MG63 (cell line): ENCODE data around the gene CS. TPM values are rescaled to one million over a fixed set of nuclear protein-coding genes. Genes with fewer than 3 reads are reported as not detected.
"Not testable (repeated sequence)": the region's sequence is repeated elsewhere in the genome, so short reads cannot be mapped to it uniquely, and the experiment has no call there.

Experiments used
- DNase-seq: peaks from one replicate; pipeline ENCODE4 v3.0.0-alpha.2; 2020
- H3K27me3 ChIP-seq: fragments of 250-450 bp; sonication (Bioruptor Pico); 2 replicates; pipeline ENCODE4 v1.5.1; 2020; ENCODE audit warnings: mild to moderate bottlenecking, moderate library complexity
- H3K36me3 ChIP-seq: fragments of 250-450 bp; sonication (Bioruptor Pico); 2 replicates; pipeline ENCODE4 v1.5.1; 2020; ENCODE audit warnings: mild to moderate bottlenecking, moderate library complexity
- H3K4me3 ChIP-seq: fragments of 250-450 bp; sonication (Bioruptor Pico); 2 replicates; pipeline ENCODE4 v1.5.1; 2020; ENCODE audit warnings: mild to moderate bottlenecking, moderate library complexity
- H3K9me3 ChIP-seq: fragments of 250-450 bp; sonication (Bioruptor Pico); 2 replicates; pipeline ENCODE4 v1.5.1; 2020; ENCODE audit warnings: mild to moderate bottlenecking, moderate library complexity
- total RNA-seq: library from RNA; depleted of rRNA; stranded (reverse); fragments of >200 nt; shearing (Covaris generic); gene quantifications from 2 replicates; pipeline ENCODE4 v1.2.3, GENCODE V29; 2014; ENCODE audit warnings: low replicate concordance

Gene CS
- total RNA-seq, 1 experiment from 2014 or later, result 73.4 TPM

DNA sequence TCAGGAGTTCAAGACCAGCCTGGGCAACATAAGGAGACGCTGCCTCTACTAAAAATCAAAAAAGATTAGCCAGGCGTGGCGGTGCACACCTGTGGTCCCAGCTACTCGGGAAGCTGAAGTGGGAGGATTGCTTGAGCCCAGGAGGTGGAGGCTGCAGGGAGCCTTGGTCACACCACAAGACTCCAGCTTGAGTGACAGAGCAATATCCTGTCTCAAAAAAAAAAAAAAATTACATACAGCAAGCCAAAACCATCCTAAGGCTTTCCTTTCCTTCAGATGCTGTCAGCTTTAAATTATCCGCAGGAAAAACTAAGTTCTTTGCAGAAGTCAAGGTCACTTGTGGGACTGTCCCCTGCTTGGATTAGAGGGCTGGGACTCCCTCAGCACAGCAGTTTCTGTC, 1.3 kb downstream of the CS start:
- Histone ChIP-seq H3K27me3 (no peaks in the 10 kb centered on the region), H3K36me3 (peaks cover 56% of the 10 kb centered on the region), H3K9me3 (no peaks in the 10 kb centered on the region), H3K4me3 (peak overlapping the region; percentile 94)
- DNase-seq, result no peak

DNA sequence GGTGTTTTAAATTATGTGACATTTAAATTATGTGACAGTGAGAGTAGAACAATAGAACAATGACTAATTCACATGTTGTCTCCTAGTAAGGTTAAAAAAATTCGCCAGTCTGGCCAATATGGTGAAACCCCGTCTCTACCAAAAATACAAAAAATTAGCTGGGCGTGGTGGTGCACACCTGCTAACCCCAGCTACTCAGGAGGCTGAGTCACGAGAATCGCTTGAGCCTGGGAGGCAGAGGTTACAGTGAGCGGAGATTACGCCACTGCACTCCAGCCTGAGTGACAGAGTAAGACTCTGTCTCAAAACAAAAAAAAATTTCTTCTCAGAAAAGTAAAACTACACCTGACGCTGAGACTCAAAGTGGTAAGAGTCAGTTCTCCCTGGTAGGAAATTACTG, 2.7 kb downstream of the CS start:
- H3K9me3 ChIP-seq, result no peaks in the 10 kb centered on the region
- no peak for DNase-seq
- no peaks in the 10 kb centered on the region for H3K27me3 ChIP-seq
- H3K36me3 ChIP-seq, result peaks cover 61% of the 10 kb centered on the region
- no peak overlapping the region for H3K4me3 ChIP-seq

DNA sequence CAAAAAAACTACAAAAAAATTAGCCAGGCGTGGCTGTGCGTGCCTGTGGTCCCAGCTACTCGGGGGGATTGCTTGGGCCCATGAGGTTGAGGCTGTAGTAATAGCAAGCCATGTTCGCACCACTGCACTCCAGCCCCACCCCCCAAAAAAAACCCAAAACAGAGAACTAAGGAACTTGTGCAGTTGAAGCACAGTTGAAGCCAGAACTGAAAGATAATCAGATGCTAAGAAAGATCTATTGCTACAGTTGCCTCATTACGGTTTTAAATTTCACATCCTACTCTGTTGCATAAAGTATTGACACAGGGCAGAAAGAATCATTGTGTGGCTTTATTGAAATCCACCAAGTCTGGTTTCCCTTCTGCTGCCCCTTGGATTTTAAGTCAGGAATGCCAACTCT, 3.8 kb downstream of the CS start:
- H3K9me3 ChIP-seq, result no peaks in the 10 kb centered on the region
- no peak for DNase-seq
- no peak overlapping the region for H3K4me3 ChIP-seq
- peaks cover 66% of the 10 kb centered on the region for H3K36me3 ChIP-seq
- H3K27me3 ChIP-seq, result no peaks in the 10 kb centered on the region

DNA sequence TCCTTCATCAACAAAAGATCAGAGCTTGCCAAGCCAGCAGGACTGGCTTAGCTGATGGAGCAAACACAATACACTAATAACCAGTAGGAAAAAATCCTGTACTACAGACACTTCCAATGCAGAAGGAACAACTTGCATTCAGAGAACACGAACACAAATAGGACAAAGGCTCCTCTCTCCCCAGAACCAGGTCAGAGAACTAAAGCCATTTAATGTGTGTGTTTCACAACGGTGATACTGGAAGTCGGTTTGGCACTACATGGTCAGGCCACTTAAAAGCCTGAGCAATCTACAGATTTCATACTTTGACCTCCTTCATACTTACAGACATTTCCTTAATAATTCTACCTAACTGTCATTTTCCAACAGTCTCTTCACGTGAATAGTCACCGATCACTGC, 6.3 kb downstream of the CS start:
- H3K4me3 ChIP-seq, result no peak overlapping the region
- no peak for DNase-seq
- H3K27me3 ChIP-seq, result no peaks in the 10 kb centered on the region
- H3K9me3 ChIP-seq, result no peaks in the 10 kb centered on the region
- peaks cover 76% of the 10 kb centered on the region for H3K36me3 ChIP-seq

DNA sequence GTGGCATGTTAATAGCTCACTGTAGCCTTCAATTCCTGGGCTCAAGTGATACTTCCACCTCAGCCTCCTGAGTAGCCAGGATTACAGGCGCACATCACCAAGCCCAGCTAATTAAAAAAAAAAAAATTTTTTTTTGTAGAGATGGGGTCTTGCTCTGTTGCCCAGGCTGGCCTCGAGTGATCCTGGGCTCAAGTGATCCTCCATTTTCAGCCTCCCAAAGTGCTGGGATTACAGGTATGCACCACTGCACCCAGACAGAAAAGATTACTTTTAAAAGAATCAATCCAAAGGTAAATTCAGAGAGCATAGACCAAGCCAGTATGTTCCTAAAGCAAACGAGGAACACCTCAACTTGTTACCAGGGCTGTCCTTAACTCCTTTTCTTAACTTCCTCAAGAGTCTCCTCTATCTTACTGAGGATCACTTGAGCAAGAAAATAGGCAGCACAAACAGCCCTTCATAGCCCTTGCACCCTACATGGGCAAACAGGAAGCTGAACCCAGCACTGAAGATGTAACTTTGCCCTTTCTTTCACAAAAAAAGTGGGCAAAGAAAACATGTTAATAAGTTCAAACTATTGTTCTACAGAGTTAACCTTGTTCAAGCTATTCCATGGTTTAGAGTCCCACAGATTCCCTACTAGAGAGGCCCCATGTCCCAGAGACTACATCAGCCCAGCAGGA, 11.3 kb downstream of the CS start:
- DNase-seq, result no peak
- Histone ChIP-seq H3K9me3 (no peaks in the 10 kb centered on the region), H3K4me3 (no peak overlapping the region), H3K27me3 (no peaks in the 10 kb centered on the region), H3K36me3 (peaks cover 74% of the 10 kb centered on the region)

DNA sequence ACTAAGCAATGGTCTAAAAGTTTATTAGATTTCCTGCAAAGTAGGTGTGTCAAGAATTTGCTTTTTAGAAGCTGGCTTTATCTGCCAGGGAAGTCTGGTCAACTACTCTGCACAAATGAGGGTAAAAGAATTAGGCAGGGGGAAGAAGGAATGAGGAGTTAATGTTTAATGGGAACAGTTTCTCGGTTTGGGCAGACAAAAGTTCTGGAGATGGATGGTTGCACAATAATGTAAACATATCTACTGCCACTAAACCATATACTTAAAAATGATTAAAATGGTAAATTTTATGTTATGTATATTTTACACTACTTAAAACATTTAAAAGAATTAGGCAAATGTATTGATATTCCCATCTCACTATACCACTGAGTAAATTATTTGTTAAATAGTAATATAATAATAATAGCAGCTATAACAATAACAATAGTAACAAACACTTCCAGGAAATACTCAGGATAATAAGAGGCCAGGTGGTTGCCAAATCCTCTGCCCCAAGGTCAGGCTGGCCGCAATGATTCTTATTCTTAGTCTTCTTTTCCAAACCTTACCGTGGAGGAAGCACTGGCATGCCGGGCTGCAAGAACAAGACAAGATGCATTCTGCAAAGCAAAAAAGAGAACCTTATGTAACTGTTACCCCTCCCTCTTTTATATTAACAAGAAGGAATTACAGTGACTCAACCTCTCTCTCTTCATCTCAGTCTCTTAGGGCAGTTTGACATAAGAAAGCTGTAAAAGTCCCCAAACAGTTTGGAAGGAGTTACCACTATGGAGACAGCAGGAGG, 13.9 kb downstream of the CS start:
- no peak for DNase-seq
- H3K27me3 ChIP-seq, result no peaks in the 10 kb centered on the region
- H3K36me3 ChIP-seq, result peaks cover 77% of the 10 kb centered on the region
- no peak overlapping the region for H3K4me3 ChIP-seq
- no peaks in the 10 kb centered on the region for H3K9me3 ChIP-seq

DNA sequence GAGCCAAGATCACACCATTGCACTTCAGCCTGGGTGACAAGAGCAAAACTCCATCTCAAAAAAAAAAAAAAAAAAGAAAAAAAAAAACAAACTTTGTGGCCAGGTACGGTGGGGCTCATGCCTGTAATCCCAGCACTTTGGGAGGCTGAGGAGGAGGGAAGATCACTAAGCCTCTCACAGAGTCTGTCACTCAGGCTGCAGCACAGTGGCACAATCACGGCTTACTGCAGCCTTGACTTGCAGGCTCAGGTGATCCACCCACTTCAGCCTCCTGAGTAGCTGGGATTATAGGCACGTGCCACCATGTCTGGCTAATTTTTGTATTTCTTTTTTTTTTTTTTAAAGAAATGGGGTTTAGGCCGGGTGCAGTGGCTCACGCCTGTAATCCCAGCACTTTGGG, 15.9 kb downstream of the CS start:
- H3K27me3 ChIP-seq, DNase-seq: not testable (repeated sequence)
- peaks cover 69% of the 10 kb centered on the region for H3K36me3 ChIP-seq

DNA sequence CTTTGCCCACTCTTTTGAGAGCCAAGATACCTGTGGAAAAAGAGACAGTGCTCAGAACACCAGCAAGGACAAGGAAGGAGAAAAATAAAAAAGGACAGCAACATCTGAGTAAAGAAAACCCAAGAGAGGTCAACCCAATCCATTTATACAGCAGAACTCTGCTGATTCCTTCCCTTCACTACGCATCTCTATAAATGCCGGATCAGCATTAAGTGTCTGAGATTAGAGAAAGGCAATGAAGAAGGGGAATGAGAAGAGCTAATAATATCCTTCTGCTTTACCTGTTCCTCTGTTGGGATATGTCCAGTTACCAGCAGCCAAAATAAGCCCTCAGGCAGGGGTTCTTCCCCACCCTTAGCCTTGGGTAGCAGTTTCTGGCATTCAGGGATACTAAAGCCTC, 17.6 kb downstream of the CS start:
- Histone ChIP-seq H3K9me3 (no peaks in the 10 kb centered on the region), H3K36me3 (peaks cover 76% of the 10 kb centered on the region), H3K27me3 (no peaks in the 10 kb centered on the region), H3K4me3 (no peak overlapping the region)
- no peak for DNase-seq

More for the DNA sequence above, 15.9 kb downstream of the CS start:
- not testable (repeated sequence) for H3K4me3 ChIP-seq, H3K9me3 ChIP-seq

DNA sequence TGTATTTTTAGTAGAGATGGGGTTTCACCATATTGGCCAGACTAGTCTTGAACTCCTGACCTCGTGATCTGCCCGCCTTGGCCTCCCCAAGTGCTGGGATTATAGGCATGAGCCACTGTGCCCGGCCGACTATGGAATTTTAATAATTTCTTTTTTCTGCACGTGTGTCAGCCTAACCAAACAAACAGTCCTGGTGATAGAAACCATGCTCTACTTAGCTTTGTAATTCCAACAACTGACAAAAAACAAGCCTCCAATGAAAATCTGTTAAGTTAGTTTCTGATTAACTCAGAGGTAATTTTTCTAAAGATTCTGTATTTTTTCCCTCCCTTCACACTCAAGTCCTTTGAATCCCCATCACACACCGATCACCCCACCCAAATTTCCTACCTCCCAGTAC, 18.1 kb downstream of the CS start:
- Histone ChIP-seq H3K9me3 (no peaks in the 10 kb centered on the region), H3K36me3 (peaks cover 74% of the 10 kb centered on the region), H3K4me3 (no peak overlapping the region), H3K27me3 (no peaks in the 10 kb centered on the region)
- no peak for DNase-seq

DNA sequence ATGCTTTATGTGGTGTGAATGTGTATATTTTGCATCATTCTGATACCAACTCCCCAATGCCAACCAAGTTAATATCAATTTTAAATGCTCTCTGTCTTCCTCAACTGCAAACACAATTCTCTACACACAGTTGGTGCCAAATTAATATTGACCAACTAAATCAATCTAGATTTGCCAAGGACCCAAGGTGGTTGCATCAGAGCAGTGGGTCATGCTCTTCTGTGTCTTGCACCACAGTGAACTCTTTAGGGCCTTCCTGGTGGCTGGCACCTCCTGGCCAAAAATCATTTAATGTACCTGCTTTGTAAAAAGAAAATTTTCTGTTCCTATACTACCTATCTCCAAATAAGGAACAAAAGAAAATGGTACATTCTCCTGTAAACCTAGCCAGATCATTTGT, 19.3 kb downstream of the CS start:
- Histone ChIP-seq H3K36me3 (peaks cover 70% of the 10 kb centered on the region), H3K27me3 (no peaks in the 10 kb centered on the region), H3K4me3 (no peak overlapping the region), H3K9me3 (no peaks in the 10 kb centered on the region)
- no peak for DNase-seq

DNA sequence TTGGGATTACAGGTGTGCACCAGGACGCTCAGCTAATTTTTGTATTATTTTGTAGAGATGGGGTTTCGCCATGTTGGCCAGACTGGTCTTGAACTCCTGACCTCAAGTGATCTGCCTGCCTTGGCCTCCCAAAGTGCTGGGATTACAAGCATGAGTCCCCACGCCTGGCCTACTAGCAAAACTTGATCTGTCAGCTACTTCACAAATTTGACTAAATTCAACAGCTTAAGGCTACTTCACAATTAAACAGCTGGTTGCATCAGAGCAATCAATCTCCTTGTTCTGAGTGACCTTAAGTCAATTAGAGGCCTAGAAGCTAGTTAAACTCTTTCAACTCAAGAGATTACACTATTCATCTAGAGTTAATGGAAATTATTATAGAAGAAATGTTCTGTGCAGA, 21.2 kb downstream of the CS start:
- Histone ChIP-seq H3K27me3 (no peaks in the 10 kb centered on the region), H3K9me3 (no peaks in the 10 kb centered on the region), H3K4me3 (no peak overlapping the region), H3K36me3 (peaks cover 77% of the 10 kb centered on the region)
- DNase-seq, result no peak

DNA sequence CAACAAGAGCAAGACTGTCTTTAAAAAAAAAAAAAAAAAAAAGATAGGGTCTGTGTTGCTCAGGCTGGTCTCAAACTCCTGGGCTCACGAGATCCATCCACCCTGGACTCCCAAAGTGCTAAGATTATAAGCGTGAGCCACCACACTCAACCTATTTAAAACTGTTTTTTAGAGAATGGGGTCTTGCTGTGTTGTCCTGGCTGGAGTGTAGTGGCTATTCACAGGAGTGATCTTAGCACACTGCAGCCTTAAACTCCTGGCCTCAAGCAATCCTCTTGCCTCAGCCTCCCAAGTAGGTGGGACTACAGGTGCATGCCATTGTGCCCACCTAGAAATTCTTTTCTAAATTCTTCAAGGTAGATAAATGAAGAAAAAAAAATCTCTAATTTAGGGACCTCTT, 25.8 kb downstream of the CS start:
- Histone ChIP-seq H3K27me3 (no peaks in the 10 kb centered on the region), H3K4me3 (no peak overlapping the region), H3K9me3 (no peaks in the 10 kb centered on the region), H3K36me3 (peaks cover 76% of the 10 kb centered on the region)
- no peak for DNase-seq

DNA sequence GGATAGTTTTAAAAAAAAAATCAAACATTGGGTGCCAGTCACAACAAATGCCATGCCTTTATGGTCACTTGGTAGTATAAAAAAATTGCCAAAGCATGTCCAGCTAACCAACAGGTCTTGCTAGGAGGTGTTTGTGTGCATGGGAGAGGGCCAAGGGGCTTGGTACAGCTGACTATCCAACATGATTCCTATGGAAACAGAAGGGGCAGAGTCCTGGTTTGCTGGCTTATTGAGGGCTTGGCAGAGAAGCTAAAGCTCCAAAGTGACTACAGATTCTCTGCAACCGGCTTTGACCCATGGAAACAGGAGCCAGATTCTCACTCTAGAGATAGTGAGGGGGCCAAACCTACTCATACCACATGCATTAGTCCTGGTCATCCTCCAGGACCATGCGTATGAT, 27.7 kb downstream of the CS start:
- not testable (repeated sequence) for H3K27me3 ChIP-seq, DNase-seq, H3K9me3 ChIP-seq, H3K4me3 ChIP-seq
- H3K36me3 ChIP-seq, result peaks cover 60% of the 10 kb centered on the region

DNA sequence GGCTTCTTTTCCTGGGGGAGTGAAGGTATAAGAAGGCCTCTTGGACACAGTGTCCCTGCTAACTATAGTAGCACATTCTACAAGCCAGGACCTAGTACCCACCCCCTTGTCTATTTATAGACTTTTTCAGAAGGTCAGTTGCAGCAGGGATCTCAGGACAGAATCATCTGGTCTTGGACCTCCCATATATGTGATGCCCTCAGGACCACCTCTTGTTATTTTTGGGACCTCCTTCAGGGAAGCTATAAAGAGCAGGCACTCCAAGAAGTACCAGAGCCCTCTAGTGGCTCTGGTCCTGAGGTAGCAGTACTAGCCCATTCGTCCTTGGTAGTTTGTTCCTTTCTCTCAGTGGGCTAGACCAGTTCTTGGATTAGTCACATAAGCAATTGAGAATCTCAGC, 29.1 kb downstream of the CS start:
- no peaks in the 10 kb centered on the region for H3K9me3 ChIP-seq
- H3K27me3 ChIP-seq, result no peaks in the 10 kb centered on the region
- no peak for DNase-seq
- no peak overlapping the region for H3K4me3 ChIP-seq
- H3K36me3 ChIP-seq, result peaks cover 54% of the 10 kb centered on the region

DNA sequence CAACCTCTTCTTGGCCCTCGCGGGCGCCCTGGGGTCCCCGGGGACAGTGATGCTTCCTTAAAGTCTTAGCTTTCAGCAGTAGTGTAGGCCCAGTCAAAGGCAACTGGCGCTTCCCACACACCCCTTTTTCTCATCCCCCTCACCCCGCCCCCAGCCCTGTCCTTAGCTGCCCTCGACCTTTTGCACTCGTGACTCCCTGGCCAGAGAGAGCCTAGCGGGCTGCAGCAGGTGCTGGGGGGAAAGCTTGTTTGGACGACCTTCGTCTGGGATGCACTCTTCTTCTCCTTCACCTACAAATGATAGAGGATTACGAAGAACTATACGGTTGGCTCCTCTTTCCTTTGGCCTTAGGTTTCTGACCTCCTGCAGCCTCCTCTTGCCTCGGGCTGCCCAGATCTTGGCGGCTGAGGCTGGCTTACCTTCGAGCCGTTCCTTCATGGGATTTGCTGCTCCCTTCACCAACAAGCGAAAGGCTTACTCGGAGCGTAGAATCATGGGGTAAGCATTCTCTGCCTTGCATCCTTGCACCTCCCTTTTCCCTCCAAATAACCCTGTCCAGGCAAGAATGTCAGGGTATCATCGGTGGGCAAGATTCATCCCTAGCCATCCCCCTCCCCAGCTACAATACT, 32.6 kb downstream of the CS start:
- no peaks in the 10 kb centered on the region for H3K9me3 ChIP-seq
- no peaks in the 10 kb centered on the region for H3K27me3 ChIP-seq
- peak overlapping the region; percentile 69 for H3K4me3 ChIP-seq
- no peak for DNase-seq
- H3K36me3 ChIP-seq, result peaks cover 22% of the 10 kb centered on the region

DNA sequence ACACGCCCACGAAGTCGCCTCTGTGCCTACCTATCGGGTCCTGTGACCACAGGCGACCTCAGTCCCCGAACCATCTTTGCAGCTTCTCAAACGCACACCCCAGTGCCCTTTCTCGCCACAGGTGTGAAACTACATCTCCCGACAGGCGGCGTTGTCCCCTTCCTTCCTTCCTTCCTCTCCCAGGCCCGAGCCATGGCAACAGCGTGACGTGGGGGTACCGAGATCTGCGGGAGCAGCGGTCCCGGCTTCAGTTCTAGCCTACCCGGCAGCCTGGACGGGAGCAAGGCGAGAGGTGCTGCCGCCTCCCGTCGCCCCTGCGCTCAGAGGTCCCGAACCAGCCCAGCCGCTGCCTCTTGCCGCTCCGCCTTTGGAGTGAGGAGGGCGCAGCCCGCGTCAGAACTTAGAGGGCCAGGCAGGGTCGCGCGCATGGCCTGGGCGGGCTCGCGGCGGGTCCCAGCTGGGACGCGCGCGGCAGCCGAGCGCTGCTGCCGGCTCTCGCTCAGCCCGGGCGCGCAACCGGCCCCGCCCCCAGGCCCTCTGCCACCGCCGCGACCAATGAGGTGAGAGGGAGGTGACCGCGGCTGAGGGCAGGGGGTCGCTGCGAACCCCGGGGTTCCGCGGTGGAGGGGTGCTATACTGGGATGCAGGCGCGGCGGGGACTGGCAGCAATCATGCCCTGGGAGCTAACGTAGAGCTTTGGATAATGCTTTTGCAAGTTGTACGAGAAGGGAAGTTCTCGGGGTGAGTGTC, 33.3 kb downstream of the CS start, which contains the start of gene COQ10A:
Gene COQ10A (plus strand): TSS at position 250 of the 750 bp plus-strand sequence. CDS start 177 bp downstream, at position 427.
- Histone ChIP-seq H3K36me3 (peaks cover 17% of the 10 kb centered on the region), H3K4me3 (peak within 1 kb of the TSS; percentile 69), H3K9me3 (no peaks in the 10 kb centered on the region), H3K27me3 (no peaks in the 10 kb centered on the region)
- peak; percentile 84 for DNase-seq
